Epithelial cell of proximal tubule (primary cell): Measurements from ENCODE around the gene SLC41A3. TPM values are rescaled to one million over a fixed set of nuclear protein-coding genes. Genes with fewer than 3 reads are reported as not detected.

Experiments
- DNase-seq: peaks from one replicate; pipeline ENCODE4 v3.0.0-alpha.2; 2011; ENCODE audit warnings: low read depth
- H3K4me3 ChIP-seq: 2 replicates; pipeline ENCODE4 v1.5.1; 2011; ENCODE audit warnings: low read depth, mild to moderate bottlenecking, low read length
- total RNA-seq: library from RNA; depleted of rRNA; stranded (reverse); fragments of >200 nt; gene quantifications from 2 replicates; pipeline ENCODE4 v1.2.3, GENCODE V29; 2015
- TF ChIP-seq, protein P1 (sequence below): conservative IDR thresholded peaks from 2 replicates; pipeline ENCODE4 v1.5.1; 2012; ENCODE audit warnings: low read depth, mild to moderate bottlenecking, low read length

The SLC41A3 gene
- total RNA-seq, 1 donor from 2014 or later: 41.6 TPM

DNA sequence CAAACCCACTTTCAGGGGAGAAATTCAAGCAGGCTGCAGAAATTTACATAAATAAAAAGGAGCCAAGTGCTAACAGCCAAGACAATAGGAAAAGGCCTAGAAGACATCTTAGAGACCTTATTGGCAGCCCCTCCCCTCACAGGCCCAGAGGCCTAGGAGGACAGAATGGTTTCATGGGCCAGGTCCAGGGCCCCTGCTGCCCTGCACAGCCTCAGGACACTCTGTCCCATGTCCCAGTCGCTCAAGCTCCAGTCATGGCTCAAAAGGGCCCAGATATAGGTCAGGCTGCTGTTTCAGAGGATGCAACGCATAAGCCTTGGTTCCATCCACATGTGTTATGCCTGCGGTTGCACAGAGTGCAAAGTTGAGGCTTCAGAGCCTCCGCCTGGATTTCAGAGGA lies 55.8 kb downstream of the SLC41A3 start:
- TF ChIP-seq, protein P1, sequence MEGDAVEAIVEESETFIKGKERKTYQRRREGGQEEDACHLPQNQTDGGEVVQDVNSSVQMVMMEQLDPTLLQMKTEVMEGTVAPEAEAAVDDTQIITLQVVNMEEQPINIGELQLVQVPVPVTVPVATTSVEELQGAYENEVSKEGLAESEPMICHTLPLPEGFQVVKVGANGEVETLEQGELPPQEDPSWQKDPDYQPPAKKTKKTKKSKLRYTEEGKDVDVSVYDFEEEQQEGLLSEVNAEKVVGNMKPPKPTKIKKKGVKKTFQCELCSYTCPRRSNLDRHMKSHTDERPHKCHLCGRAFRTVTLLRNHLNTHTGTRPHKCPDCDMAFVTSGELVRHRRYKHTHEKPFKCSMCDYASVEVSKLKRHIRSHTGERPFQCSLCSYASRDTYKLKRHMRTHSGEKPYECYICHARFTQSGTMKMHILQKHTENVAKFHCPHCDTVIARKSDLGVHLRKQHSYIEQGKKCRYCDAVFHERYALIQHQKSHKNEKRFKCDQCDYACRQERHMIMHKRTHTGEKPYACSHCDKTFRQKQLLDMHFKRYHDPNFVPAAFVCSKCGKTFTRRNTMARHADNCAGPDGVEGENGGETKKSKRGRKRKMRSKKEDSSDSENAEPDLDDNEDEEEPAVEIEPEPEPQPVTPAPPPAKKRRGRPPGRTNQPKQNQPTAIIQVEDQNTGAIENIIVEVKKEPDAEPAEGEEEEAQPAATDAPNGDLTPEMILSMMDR: no peak
- H3K4me3 ChIP-seq: no peak overlapping the region
- no peak for DNase-seq

DNA sequence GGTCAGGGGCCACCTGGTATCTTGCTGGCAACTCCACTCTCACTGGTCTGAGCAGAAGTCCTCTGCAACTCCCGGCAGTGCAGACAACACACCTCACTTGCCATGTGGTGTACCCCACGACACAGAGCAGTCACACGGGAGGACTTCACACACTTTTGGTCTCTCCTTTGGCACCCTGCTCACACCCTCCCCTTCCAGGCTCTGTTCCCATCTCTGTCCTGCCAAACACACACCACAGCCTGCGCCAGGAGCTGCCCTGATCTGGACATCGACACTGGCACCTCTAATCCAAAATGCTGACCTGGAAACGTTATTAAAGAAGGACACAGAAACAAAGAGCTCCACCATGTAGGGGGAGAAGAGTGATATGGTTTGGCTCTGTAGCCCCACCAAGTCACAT lies 57.2 kb downstream of the SLC41A3 start:
- DNase-seq: no peak
- TF ChIP-seq, protein P1: no peak
- no peak overlapping the region for H3K4me3 ChIP-seq

DNA sequence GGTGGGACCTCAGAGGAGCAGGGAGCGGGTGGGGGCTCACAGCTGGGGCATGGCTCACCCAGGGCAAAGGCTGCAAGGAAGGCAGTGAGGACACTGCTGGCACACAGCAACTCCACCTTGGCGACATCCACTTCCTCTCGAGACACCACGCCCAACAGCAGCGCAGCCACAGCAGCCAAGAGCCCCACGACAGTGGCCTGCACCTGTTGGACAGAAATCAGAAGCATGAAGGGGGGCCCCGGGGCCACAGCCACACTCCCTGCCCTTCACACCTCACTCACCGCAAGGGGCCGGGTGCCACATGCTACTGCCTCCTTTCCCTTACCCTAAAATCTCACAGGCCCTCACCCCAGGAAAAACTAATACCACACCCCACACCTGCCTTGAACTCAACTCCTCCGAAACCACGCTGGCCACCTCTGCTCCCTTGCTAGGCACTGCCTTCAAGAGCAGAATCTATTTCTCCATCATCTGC lies 57.6 kb downstream of the SLC41A3 start:
- no peak for DNase-seq
- H3K4me3 ChIP-seq: no peak overlapping the region
- TF ChIP-seq, protein P1: no peak

DNA sequence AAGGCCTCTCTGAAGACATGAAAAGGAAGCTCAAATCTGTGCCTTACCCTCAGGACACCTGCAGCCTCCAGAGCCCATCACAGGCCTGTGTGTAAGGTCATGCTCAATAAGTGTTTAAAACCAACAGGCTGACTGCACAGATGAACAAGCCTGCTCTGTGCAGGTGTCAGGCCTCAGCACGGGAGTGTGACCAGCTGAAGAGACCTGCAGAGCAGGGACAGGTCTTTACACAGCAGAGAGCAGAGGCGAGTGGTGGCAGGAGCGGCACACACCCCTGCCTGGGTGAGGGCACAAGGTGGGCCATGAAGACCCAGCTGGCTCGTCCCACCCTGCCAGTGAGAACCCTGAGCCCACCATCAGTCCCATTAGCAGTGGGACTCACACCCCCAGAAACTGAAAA lies 58.1 kb downstream of the SLC41A3 start:
- no peak for DNase-seq
- no peak overlapping the region for H3K4me3 ChIP-seq
- TF ChIP-seq, protein P1: no peak

DNA sequence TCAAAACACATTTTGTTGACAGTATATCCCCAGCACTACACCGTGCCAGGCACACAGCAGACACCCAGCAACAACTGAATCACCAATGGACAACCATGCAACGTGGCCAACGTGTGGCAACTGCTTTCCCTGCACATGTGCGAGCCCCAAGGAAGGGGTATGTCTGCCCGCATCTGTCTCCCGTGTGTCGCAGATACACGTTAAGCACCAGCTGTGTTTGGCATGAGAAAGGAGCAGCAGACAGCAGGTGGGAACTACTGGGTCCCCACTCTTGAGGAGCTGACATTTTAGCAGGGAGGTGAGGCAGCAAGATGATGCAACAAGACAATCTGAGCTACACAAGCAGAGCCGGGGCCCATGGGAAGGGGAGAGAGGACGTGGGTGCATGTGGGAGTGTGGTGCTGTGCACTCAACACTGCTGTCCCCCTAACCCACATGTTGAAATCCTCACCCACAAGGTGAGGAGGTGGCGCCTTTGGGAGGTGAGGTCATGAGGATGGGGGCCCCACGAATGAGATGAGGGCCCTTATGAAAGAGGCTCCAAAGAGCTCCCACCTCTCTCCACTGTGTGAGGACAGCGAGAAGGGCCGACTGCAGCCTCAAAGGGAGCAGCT lies 58.7 kb downstream of the SLC41A3 start:
- DNase-seq: no peak
- TF ChIP-seq, protein P1: no peak
- no peak overlapping the region for H3K4me3 ChIP-seq

DNA sequence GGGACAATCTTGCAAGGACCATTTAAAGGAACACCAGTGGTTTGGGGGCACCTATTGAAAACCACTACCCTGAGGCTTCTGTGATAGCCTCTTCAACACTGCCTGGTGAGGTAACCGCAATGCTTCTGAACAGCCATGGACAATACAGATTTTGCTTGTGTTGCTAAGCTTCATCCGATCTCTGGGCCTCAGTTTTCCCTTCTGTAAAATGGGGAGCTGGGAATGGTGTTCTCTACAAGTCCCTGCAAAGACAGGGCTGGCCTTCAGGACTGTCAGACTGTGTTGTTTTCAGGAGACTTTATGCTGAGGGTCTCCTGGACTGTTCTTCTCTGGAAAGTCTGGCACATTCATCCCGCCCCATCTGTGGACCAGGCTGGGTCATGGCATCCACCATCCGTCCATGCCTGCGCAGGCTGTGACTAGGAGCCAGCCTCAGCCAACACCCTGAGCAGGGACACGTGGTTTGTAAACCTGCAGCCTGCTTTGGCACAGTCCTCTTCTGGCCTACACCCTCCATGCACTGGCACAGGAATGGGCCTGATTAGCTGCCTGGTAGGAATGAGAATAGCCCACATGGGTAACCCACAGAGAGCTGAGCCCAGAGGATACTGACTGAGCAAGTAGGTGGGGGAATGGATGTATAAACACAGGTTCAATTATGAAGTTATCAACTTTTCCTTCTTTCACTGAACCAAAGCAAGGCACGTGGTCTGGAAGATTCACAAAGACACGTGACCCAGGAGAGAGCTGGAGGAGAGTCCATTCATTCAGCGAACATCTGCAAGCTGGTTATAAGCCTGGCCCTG lies 59.7 kb downstream of the SLC41A3 start:
- H3K4me3 ChIP-seq: no peak overlapping the region
- TF ChIP-seq, protein P1: no peak
- no peak for DNase-seq
